GM23338 (cell line): ENCODE results near the gene OGA. TPM values are rescaled to one million over a fixed set of nuclear protein-coding genes. Genes with fewer than 3 reads are reported as not detected.
A peak's percentile ranks its signal among the peaks of the same experiment; 100 is the strongest.

Experiments used
- ATAC-seq: fragments of 200-7000 bp; cut with Tn5 transposase; 3 replicates; pipeline ENCODE4 v1.9.1; 2020
- DNase-seq: peaks from one replicate; pipeline ENCODE4 v3.0.0-alpha.2; 2015; ENCODE audit warnings: low spot score
- H2AFZ ChIP-seq: fragments of 200-600 bp; sonication (generic); 2 replicates; pipeline ENCODE4 v1.8.0; 2016; ENCODE audit warnings: antibody characterized with exemption, mild to moderate bottlenecking, moderate library complexity
- H3F3A ChIP-seq: fragments of 200-600 bp; sonication (generic); replicated peaks from 2 replicates; pipeline ENCODE4 v1.8.0; 2017; ENCODE audit warnings: antibody characterized with exemption, mixed run types, low read depth
- H3K27ac ChIP-seq: fragments of 200-600 bp; sonication (generic); 2 replicates; pipeline ENCODE4 v1.6.1; 2016; ENCODE audit warnings: low read depth
- H3K27me3 ChIP-seq: fragments of 200-600 bp; sonication (generic); 2 replicates; pipeline ENCODE4 v1.8.0; 2016; ENCODE audit warnings: mild to moderate bottlenecking, mixed run types, moderate library complexity; ENCODE audit not compliant: insufficient read depth
- H3K36me3 ChIP-seq: fragments of 200-600 bp; sonication (generic); 2 replicates; pipeline ENCODE4 v1.8.0; 2016; ENCODE audit warnings: mild to moderate bottlenecking; ENCODE audit not compliant: insufficient read depth
- H3K4me1 ChIP-seq: fragments of 200-600 bp; sonication (generic); 2 replicates; pipeline ENCODE4 v1.8.0; 2016; ENCODE audit warnings: mild to moderate bottlenecking, moderate library complexity; ENCODE audit not compliant: insufficient read depth
- H3K4me2 ChIP-seq: fragments of 200-600 bp; sonication (generic); 2 replicates; pipeline ENCODE4 v1.7.1; 2017; ENCODE audit warnings: mixed run types
- H3K4me3 ChIP-seq: fragments of 200-600 bp; sonication (generic); 2 replicates; pipeline ENCODE4 v1.6.1; 2016; ENCODE audit warnings: mixed run types
- H3K79me2 ChIP-seq: fragments of 200-600 bp; sonication (generic); replicated peaks from 2 replicates; pipeline ENCODE4 v1.8.0; 2017; ENCODE audit warnings: mild to moderate bottlenecking; ENCODE audit not compliant: insufficient read depth
- H3K9me2 ChIP-seq: fragments of 200-600 bp; sonication (generic); 2 replicates; pipeline ENCODE4 v1.8.0; 2017; ENCODE audit not compliant: insufficient read depth
- H4K20me1 ChIP-seq: fragments of 200-600 bp; sonication (generic); replicated peaks from 2 replicates; pipeline ENCODE4 v1.8.0; 2017; ENCODE audit warnings: mild to moderate bottlenecking; ENCODE audit not compliant: insufficient read depth
- H3K27ac Mint-ChIP-seq: 2 replicates; pipeline ENCODE4 v1.8.0; 2020; ENCODE audit warnings: inconsistent platforms, mild to moderate bottlenecking, moderate library complexity, mixed read lengths
- H3K27me3 Mint-ChIP-seq: 3 replicates; pipeline ENCODE4 v1.8.0; 2022; ENCODE audit warnings: low read depth, mild to moderate bottlenecking, moderate library complexity, mixed read lengths, inconsistent platforms; ENCODE audit not compliant: insufficient read depth, poor library complexity
- H3K36me3 Mint-ChIP-seq: 3 replicates; pipeline ENCODE4 v1.8.0; 2021; ENCODE audit warnings: low read depth, mild to moderate bottlenecking, inconsistent platforms, moderate library complexity, mixed read lengths
- H3K4me1 Mint-ChIP-seq: 3 replicates; pipeline ENCODE4 v1.8.0; 2020; ENCODE audit warnings: mild to moderate bottlenecking, inconsistent platforms, mixed read lengths
- H3K4me3 Mint-ChIP-seq: 3 replicates; pipeline ENCODE4 v1.8.0; 2021; ENCODE audit warnings: moderate library complexity, mild to moderate bottlenecking, inconsistent platforms, mixed read lengths
- H3K9me3 Mint-ChIP-seq: 3 replicates; pipeline ENCODE4 v1.8.0; 2020; ENCODE audit warnings: moderate library complexity, mild to moderate bottlenecking, inconsistent platforms, mixed read lengths
- POLR2AphosphoS5 ChIP-seq: IDR thresholded peaks from 2 replicates; pipeline ENCODE4 v1.6.1; 2016; ENCODE audit warnings: antibody characterized with exemption, low read depth
- ZNF114 ChIP-seq: fragments of 250-450 bp; sonication (Bioruptor Pico); IDR thresholded peaks from 2 replicates; pipeline ENCODE4 v1.5.0; 2020; ENCODE audit warnings: mild to moderate bottlenecking, moderate library complexity
- polyA plus RNA-seq: library from polyadenylated mRNA; unstranded; fragments of >200 nt; fragmentation: Nextera tagmentation; extraction: Ambion mirVana; gene quantifications from 2 replicates; pipeline ENCODE4 v1.2.1, GENCODE V29; 2016
- total RNA-seq: library from RNA; depleted of rRNA; stranded (reverse); fragments of >200 nt; shearing (Covaris generic); gene quantifications from 2 replicates; pipeline ENCODE4 v1.2.3, GENCODE V29; 2014
- TF ChIP-seq, protein P1 (sequence below): fragments of 250-450 bp; sonication (Bioruptor Pico); IDR thresholded peaks from 2 replicates; pipeline ENCODE4 v1.5.0; 2020; ENCODE audit warnings: mild to moderate bottlenecking, moderate library complexity

Gene OGA
- total and polyA plus RNA-seq, 2 experiments from 2014 or later = 68.4 to 131 TPM

GRCh38 chr10:101812606-101813005, 5.6 kb downstream of the OGA start:
- H3K4me2 ChIP-seq = no peak overlapping the region
- peaks cover 32% of the 10 kb centered on the region for H3K36me3 ChIP-seq

More at GRCh38 chr10:101812606-101813005, 5.6 kb downstream of the OGA start:
- Mint-ChIP-seq H3K4me1 (peaks cover 21% of the 10 kb centered on the region; the same call in 2 of the 3 replicates), H3K9me3 (no peaks in the 10 kb centered on the region; the same call in 2 of the 3 replicates), H3K4me3 (no peak overlapping the region), H3K27ac (no peak overlapping the region), H3K27me3 (no peaks in the 10 kb centered on the region), H3K36me3 (peaks cover 49% of the 10 kb centered on the region)
- peaks cover 77% of the 10 kb centered on the region for H4K20me1 ChIP-seq
- no peaks in the 10 kb centered on the region for H3K27me3 ChIP-seq
- 0 out of 2 replicates have a peak overlapping the region, but pooled peaks have one; percentile 46 for H3K27ac ChIP-seq
- H3F3A ChIP-seq = 0 out of 2 replicates have a peak, but pooled peaks cover 3% of the 10 kb centered on the region
- no peak for ATAC-seq
- H3K4me1 ChIP-seq = peaks cover 20% of the 10 kb centered on the region
- no peak overlapping the region for H2AFZ ChIP-seq
- H3K4me3 ChIP-seq = no peak overlapping the region
- H3K9me2 ChIP-seq = no peaks in the 10 kb centered on the region
- DNase-seq = no peak
- peaks cover 100% of the 10 kb centered on the region for H3K79me2 ChIP-seq
- no peak for TF ChIP-seq POLR2AphosphoS5
- TF ChIP-seq ZNF114 (CRISPR knock-in tag) = no peak
- TF ChIP-seq, protein P1, sequence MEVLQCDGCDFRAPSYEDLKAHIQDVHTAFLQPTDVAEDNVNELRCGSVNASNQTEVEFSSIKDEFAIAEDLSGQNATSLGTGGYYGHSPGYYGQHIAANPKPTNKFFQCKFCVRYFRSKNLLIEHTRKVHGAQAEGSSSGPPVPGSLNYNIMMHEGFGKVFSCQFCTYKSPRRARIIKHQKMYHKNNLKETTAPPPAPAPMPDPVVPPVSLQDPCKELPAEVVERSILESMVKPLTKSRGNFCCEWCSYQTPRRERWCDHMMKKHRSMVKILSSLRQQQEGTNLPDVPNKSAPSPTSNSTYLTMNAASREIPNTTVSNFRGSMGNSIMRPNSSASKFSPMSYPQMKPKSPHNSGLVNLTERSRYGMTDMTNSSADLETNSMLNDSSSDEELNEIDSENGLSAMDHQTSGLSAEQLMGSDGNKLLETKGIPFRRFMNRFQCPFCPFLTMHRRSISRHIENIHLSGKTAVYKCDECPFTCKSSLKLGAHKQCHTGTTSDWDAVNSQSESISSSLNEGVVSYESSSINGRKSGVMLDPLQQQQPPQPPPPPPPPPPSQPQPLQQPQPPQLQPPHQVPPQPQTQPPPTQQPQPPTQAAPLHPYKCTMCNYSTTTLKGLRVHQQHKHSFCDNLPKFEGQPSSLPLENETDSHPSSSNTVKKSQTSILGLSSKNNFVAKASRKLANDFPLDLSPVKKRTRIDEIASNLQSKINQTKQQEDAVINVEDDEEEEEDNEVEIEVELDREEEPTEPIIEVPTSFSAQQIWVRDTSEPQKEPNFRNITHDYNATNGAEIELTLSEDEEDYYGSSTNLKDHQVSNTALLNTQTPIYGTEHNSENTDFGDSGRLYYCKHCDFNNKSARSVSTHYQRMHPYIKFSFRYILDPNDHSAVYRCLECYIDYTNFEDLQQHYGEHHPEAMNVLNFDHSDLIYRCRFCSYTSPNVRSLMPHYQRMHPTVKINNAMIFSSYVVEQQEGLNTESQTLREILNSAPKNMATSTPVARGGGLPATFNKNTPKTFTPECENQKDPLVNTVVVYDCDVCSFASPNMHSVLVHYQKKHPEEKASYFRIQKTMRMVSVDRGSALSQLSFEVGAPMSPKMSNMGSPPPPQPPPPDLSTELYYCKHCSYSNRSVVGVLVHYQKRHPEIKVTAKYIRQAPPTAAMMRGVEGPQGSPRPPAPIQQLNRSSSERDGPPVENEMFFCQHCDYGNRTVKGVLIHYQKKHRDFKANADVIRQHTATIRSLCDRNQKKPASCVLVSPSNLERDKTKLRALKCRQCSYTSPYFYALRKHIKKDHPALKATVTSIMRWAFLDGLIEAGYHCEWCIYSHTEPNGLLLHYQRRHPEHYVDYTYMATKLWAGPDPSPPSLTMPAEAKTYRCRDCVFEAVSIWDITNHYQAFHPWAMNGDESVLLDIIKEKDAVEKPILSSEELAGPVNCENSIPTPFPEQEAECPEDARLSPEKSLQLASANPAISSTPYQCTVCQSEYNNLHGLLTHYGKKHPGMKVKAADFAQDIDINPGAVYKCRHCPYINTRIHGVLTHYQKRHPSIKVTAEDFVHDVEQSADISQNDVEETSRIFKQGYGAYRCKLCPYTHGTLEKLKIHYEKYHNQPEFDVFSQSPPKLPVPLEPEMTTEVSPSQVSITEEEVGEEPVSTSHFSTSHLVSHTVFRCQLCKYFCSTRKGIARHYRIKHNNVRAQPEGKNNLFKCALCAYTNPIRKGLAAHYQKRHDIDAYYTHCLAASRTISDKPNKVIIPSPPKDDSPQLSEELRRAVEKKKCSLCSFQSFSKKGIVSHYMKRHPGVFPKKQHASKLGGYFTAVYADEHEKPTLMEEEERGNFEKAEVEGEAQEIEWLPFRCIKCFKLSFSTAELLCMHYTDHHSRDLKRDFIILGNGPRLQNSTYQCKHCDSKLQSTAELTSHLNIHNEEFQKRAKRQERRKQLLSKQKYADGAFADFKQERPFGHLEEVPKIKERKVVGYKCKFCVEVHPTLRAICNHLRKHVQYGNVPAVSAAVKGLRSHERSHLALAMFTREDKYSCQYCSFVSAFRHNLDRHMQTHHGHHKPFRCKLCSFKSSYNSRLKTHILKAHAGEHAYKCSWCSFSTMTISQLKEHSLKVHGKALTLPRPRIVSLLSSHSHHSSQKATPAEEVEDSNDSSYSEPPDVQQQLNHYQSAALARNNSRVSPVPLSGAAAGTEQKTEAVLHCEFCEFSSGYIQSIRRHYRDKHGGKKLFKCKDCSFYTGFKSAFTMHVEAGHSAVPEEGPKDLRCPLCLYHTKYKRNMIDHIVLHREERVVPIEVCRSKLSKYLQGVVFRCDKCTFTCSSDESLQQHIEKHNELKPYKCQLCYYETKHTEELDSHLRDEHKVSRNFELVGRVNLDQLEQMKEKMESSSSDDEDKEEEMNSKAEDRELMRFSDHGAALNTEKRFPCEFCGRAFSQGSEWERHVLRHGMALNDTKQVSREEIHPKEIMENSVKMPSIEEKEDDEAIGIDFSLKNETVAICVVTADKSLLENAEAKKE (CRISPR knock-in tag) = no peak
